Psoas muscle (tissue), 8 donors: ENCODE data around the gene IL1F10. TPM values are rescaled to one million over a fixed set of nuclear protein-coding genes. Genes with fewer than 3 reads are reported as not detected.

Experiments
- ATAC-seq, 4 donors: fragments of 200-7000 bp; cut with Tn5 transposase; one replicate each; pipeline ENCODE4 v1.9.1; 2020; ENCODE audit warnings: moderate library complexity in 3 of 4, mild to moderate bottlenecking in 2 of 4
- DNase-seq, 2 donors: peaks; one replicate each; pipeline ENCODE4 v3.0.0-alpha.2; 2020
- H3K27ac ChIP-seq: fragments of 200-600 bp; one replicate; pipeline ENCODE4 v1.8.0; 2022
- H3K27me3 ChIP-seq, 3 donors: fragments of 200-600 bp in 1 of 3; one replicate each; pipeline versions ENCODE4 v1.6.1 to v1.8.0; 2013 to 2022; ENCODE audit warnings: low read length in 2 of 3, mild to moderate bottlenecking in 2 of 3, moderate library complexity in 1 of 3; ENCODE audit not compliant: insufficient read depth in 3 of 3
- H3K36me3 ChIP-seq, 2 donors: fragments of 200-600 bp in 1 of 2; one replicate each; pipeline versions ENCODE4 v1.6.1 to v1.8.0; 2013 to 2022; ENCODE audit warnings: low read depth in 1 of 2, mild to moderate bottlenecking in 1 of 2, moderate library complexity in 1 of 2; ENCODE audit not compliant: insufficient read depth in 1 of 2
- H3K4me1 ChIP-seq: fragments of 200-600 bp; one replicate; pipeline ENCODE4 v1.8.0; 2022
- H3K4me3 ChIP-seq: fragments of 200-600 bp; one replicate; pipeline ENCODE4 v1.8.0; 2022; ENCODE audit warnings: mild to moderate bottlenecking
- H3K9me3 ChIP-seq: fragments of 200-600 bp; one replicate; pipeline ENCODE4 v1.8.0; 2022
- CTCF ChIP-seq: fragments of 200-600 bp; IDR thresholded peaks from one replicate; pipeline ENCODE4 v1.8.0; 2022; ENCODE audit warnings: antibody characterized with exemption
- WGBS, 3 donors: extraction: QIAGEN DNeasy Blood & Tissue Kit; methylation state at CpG; one replicate each; pipeline versions ENCODE4 v1.1.6 to v1.1.7; 2013; 5-methylcytosine and 5-hydroxymethylcytosine counted together
- intact Hi-C, 2 donors: fragments of 100-400 bp; cut with DNase I; formaldehyde crosslinking; loops; one replicate each; pipeline versions ENCODE4 v1.11.0 to v1.14.2; 2022
- polyA plus RNA-seq, 3 donors: library from polyadenylated mRNA; stranded (reverse); fragments of 200-250 nt; gene quantifications; one replicate each; pipeline ENCODE4 v1.2.3, GENCODE V29; 2013
- total RNA-seq, 4 donors: library from RNA; stranded (reverse); fragmentation: NEBNext Ultra II Directional in 2 of 4; extraction: Animal tissue kit (Norgen Biotek cat#: 25700) in 2 of 4; gene quantifications; one replicate each; pipeline versions ENCODE4 v1.2.1 to v1.2.4, GENCODE V29; 2021 to 2023
- donor health status: healthy with polysubstance abuse.
- donor health status: DM: no; HTN: no; CAD: no; lungs with moderate emphysema.
- donor health status: Bipolar disorder and iron deficiency.
- donor health status: healthy.
- donor health status: DM: yes; HTN: yes; CAD: no.
- donor health status: DM: no; HTN: no; CAD: no.
- donor health status: DM: no; HTN: no; CAD: no.
- donor health status: DM: yes; HTN: yes; CAD: no.

IL1F10 gene
- total and polyA plus RNA-seq, 7 donors = not detected

GRCh38 chr2:113056521-113056920 lies 11.2 kb upstream of the IL1F10 start:
- Histone ChIP-seq H3K27me3 (peaks cover 0 to 1% (median 0%) of the 10 kb centered on the region in 3 donors), H3K4me3 (no peak overlapping the region), H3K27ac (no peak overlapping the region), H3K9me3 (no peaks in the 10 kb centered on the region), H3K4me1 (no peaks in the 10 kb centered on the region), H3K36me3 (no peaks in the 10 kb centered on the region)
- no peak for DNase-seq
- ATAC-seq = no peak
- intact Hi-C loops = no loop called here
- TF ChIP-seq CTCF = no peak
- WGBS, 3 donors = 60 to 64% (median 63%) methylated on average over 1 of the region's 1 CpG

- TF ChIP-seq CTCF = no peak
- Histone ChIP-seq H3K27me3 (peaks cover 0 to 1% (median 0%) of the 10 kb centered on the region in 3 donors), H3K9me3 (no peaks in the 10 kb centered on the region), H3K4me3 (no peak overlapping the region), H3K27ac (no peak overlapping the region), H3K36me3 (no peaks in the 10 kb centered on the region), H3K4me1 (no peaks in the 10 kb centered on the region)
- intact Hi-C loops = no loop called here
- no peak for ATAC-seq
- DNase-seq = no peak
- WGBS, 3 donors = 45 to 54% (median 51%) methylated on average over 1 of the region's 1 CpG
Observed at GRCh38 chr2:113057117-113057516, 10.7 kb upstream of the IL1F10 start.

GRCh38 chr2:113058411-113058994 lies 9.3 kb upstream of the IL1F10 start:
- Histone ChIP-seq H3K4me3 (no peak overlapping the region), H3K4me1 (no peaks in the 10 kb centered on the region), H3K9me3 (no peaks in the 10 kb centered on the region), H3K27me3 (peaks cover 0 to 1% (median 0%) of the 10 kb centered on the region in 3 donors), H3K27ac (no peak overlapping the region), H3K36me3 (no peaks in the 10 kb centered on the region)
- no peak for ATAC-seq
- TF ChIP-seq CTCF = no peak
- DNase-seq = no peak
- WGBS, 3 donors = 43 to 74% (median 58%) methylated on average over 2 of the region's 2 CpGs
- intact Hi-C loops = no loop called here

- no peak for TF ChIP-seq CTCF
- Histone ChIP-seq H3K27me3 (peaks cover 0 to 6% (median 4%) of the 10 kb centered on the region in 3 donors), H3K9me3 (no peaks in the 10 kb centered on the region), H3K27ac (no peak within 1 kb of the TSS), H3K4me3 (no peak within 1 kb of the TSS), H3K4me1 (no peaks in the 10 kb centered on the region), H3K36me3 (no peaks in the 10 kb centered on the region)
- ATAC-seq = no peak
- no peak for DNase-seq
- intact Hi-C loops = no loop called here
- 67 to 70% (median 69%) methylated on average over 15 of the region's 15 CpGs for WGBS, 3 donors
Observed at GRCh38 chr2:113058998-113059960, 8.5 kb upstream of the IL1F10 start, which contains the start of gene IL36RN. Gene IL36RN, plus strand, starts transcription at chr2:113059198. Its CDS starts 241 bp downstream, at chr2:113059439.
